Vagina (tissue), 2 donors: ENCODE data around the gene FAM131B.

Experiments used
- POLR2A ChIP-seq, 2 donors: fragments of 450-650 bp; IDR thresholded peaks; one replicate each; pipeline ENCODE4 v1.6.1; 2017; ENCODE audit warnings: antibody characterized with exemption in 2 of 2, mild to moderate bottlenecking in 2 of 2, moderate library complexity in 2 of 2
- TF ChIP-seq, protein P1 (sequence below), 3 experiments: fragments of 450-650 bp in 2 of 3; fragments of 200-600 bp in 1 of 3; sonication (generic) in 1 of 3; IDR thresholded peaks; one replicate each; pipeline ENCODE4 v1.5.1; 2017 to 2019; ENCODE audit warnings: antibody characterized with exemption in 3 of 3, mild to moderate bottlenecking in 2 of 3, moderate library complexity in 2 of 3

DNA sequence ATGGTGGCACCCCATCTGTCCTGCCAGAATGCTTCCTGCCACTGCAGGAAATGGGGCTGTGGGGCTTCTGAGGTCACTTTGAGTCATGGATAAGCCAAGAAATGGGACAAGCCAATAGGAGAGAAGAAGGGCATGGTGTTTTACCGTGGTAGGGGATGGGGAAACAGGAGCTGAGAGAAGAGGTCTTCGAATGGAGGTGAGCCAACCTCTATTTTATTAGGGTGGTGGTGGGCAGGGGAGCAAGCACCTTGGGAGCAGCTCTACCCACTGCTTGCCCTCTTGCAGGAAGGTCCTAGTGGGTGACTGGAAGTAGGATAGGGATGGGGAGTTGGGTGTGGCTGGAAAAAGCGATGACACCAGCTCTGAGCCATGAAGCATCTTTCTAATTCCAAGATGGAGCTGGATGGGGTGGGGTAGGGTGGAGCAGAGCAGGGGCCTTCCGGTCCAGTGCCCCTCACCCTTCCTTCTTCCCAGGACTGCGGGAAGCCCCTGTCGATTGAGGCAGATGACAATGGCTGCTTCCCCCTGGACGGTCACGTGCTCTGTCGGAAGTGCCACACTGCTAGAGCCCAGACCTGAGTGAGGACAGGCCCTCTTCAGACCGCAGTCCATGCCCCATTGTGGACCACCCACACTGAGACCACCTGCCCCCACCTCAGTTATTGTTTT is 27.7 kb upstream of the FAM131B start:
- no peak for TF ChIP-seq POLR2A (IDR thresholded peaks at IDR 0.05)
- TF ChIP-seq, protein P1, sequence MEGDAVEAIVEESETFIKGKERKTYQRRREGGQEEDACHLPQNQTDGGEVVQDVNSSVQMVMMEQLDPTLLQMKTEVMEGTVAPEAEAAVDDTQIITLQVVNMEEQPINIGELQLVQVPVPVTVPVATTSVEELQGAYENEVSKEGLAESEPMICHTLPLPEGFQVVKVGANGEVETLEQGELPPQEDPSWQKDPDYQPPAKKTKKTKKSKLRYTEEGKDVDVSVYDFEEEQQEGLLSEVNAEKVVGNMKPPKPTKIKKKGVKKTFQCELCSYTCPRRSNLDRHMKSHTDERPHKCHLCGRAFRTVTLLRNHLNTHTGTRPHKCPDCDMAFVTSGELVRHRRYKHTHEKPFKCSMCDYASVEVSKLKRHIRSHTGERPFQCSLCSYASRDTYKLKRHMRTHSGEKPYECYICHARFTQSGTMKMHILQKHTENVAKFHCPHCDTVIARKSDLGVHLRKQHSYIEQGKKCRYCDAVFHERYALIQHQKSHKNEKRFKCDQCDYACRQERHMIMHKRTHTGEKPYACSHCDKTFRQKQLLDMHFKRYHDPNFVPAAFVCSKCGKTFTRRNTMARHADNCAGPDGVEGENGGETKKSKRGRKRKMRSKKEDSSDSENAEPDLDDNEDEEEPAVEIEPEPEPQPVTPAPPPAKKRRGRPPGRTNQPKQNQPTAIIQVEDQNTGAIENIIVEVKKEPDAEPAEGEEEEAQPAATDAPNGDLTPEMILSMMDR (IDR thresholded peaks at IDR 0.05) = no peak
